ENCODE data around the gene NAMPT. TPM values are rescaled to one million over a fixed set of nuclear protein-coding genes. Genes with fewer than 3 reads are reported as not detected.

The NAMPT gene
- total and polyA plus RNA-seq, 4 donors: 37.0 to 146 (median 53.7) TPM

GRCh38 chr7:106205621-106206222 is 79.1 kb downstream of the NAMPT start:
- WGBS (ENCODE audit: insufficient coverage): no CpG with 5 or more reads among the region's 3 CpGs
- H3K4me3 ChIP-seq (ENCODE audit: low read depth, low read length): no peak overlapping the region
- H3K27me3 ChIP-seq (ENCODE audit: control insufficient read depth, insufficient read depth, low read length): no peaks in the 10 kb centered on the region
- no peaks in the 10 kb centered on the region for H3K36me3 ChIP-seq (ENCODE audit: control insufficient read depth, insufficient read depth, low read length)
- H3K9me3 ChIP-seq (ENCODE audit: control insufficient read depth, insufficient read depth, low read length): no peaks in the 10 kb centered on the region
- H3K27ac ChIP-seq (ENCODE audit: low read depth, low read length): no peak overlapping the region
- no peaks in the 10 kb centered on the region for H3K4me1 ChIP-seq (ENCODE audit: control insufficient read depth, insufficient read depth, low read length)
- no peak for DNase-seq (ENCODE audit: low read depth in 4 of 6, low spot score in 6 of 6)

- Histone ChIP-seq H3K4me3 (ENCODE audit: low read depth, low read length) (no peak overlapping the region), H3K4me1 (ENCODE audit: control insufficient read depth, insufficient read depth, low read length) (no peaks in the 10 kb centered on the region), H3K9me3 (ENCODE audit: control insufficient read depth, insufficient read depth, low read length) (no peaks in the 10 kb centered on the region), H3K36me3 (ENCODE audit: control insufficient read depth, insufficient read depth, low read length) (no peaks in the 10 kb centered on the region), H3K27ac (ENCODE audit: low read depth, low read length) (no peak overlapping the region), H3K27me3 (ENCODE audit: control insufficient read depth, insufficient read depth, low read length) (no peaks in the 10 kb centered on the region)
- DNase-seq (ENCODE audit: low read depth in 4 of 6, low spot score in 6 of 6): no peak
- WGBS (ENCODE audit: insufficient coverage): 83% methylated on average over 1 of the region's 1 CpG
Observed at GRCh38 chr7:106203473-106203872, 81.3 kb downstream of the NAMPT start.

- Histone ChIP-seq H3K36me3 (ENCODE audit: control insufficient read depth, insufficient read depth, low read length) (no peaks in the 10 kb centered on the region), H3K4me3 (ENCODE audit: low read depth, low read length) (no peak overlapping the region), H3K9me3 (ENCODE audit: control insufficient read depth, insufficient read depth, low read length) (no peaks in the 10 kb centered on the region), H3K27me3 (ENCODE audit: control insufficient read depth, insufficient read depth, low read length) (no peaks in the 10 kb centered on the region), H3K4me1 (ENCODE audit: control insufficient read depth, insufficient read depth, low read length) (no peaks in the 10 kb centered on the region), H3K27ac (ENCODE audit: low read depth, low read length) (no peak overlapping the region)
- DNase-seq (ENCODE audit: low read depth in 4 of 6, low spot score in 6 of 6): no peak
- no CpG with 5 or more reads among the region's 3 CpGs for WGBS (ENCODE audit: insufficient coverage)
Observed at GRCh38 chr7:106201164-106201563, 83.6 kb downstream of the NAMPT start.

GRCh38 chr7:106199813-106200364 is 84.9 kb downstream of the NAMPT start:
- H3K9me3 ChIP-seq (ENCODE audit: control insufficient read depth, insufficient read depth, low read length): no peaks in the 10 kb centered on the region
- H3K27ac ChIP-seq (ENCODE audit: low read depth, low read length): no peak overlapping the region
- no peak overlapping the region for H3K4me3 ChIP-seq (ENCODE audit: low read depth, low read length)
- no peak for DNase-seq (ENCODE audit: low read depth in 4 of 6, low spot score in 6 of 6)
- H3K36me3 ChIP-seq (ENCODE audit: control insufficient read depth, insufficient read depth, low read length): no peaks in the 10 kb centered on the region
- no peaks in the 10 kb centered on the region for H3K4me1 ChIP-seq (ENCODE audit: control insufficient read depth, insufficient read depth, low read length)
- no peaks in the 10 kb centered on the region for H3K27me3 ChIP-seq (ENCODE audit: control insufficient read depth, insufficient read depth, low read length)
- WGBS (ENCODE audit: insufficient coverage): 100% methylated on average over 2 of the region's 6 CpGs

GRCh38 chr7:106199024-106199423 is 85.8 kb downstream of the NAMPT start:
- no peak overlapping the region for H3K27ac ChIP-seq (ENCODE audit: low read depth, low read length)

More at GRCh38 chr7:106199024-106199423, 85.8 kb downstream of the NAMPT start:
- Histone ChIP-seq H3K36me3 (ENCODE audit: control insufficient read depth, insufficient read depth, low read length) (no peaks in the 10 kb centered on the region), H3K27me3 (ENCODE audit: control insufficient read depth, insufficient read depth, low read length) (no peaks in the 10 kb centered on the region), H3K9me3 (ENCODE audit: control insufficient read depth, insufficient read depth, low read length) (no peaks in the 10 kb centered on the region), H3K4me1 (ENCODE audit: control insufficient read depth, insufficient read depth, low read length) (no peaks in the 10 kb centered on the region), H3K4me3 (ENCODE audit: low read depth, low read length) (no peak overlapping the region)
- WGBS (ENCODE audit: insufficient coverage): no CpG with 5 or more reads among the region's 1 CpG
- no peak for DNase-seq (ENCODE audit: low read depth in 4 of 6, low spot score in 6 of 6)

Small RNAs within 50 kb of the gene (small RNA-seq; reads per million reads assigned to genes)
- gene RNU6-392P (ENCODE audit: low replicate concordance): not detected

Other genes with a start within 250 kb of the NAMPT start
- gene SYPL1, start 172.7 kb downstream of the NAMPT start, total RNA-seq: 10 to 100 TPM; 40.4 to 53.6 TPM
- 10 to 100 TPM; 44.3 to 45.7 TPM for gene SYPL1, start 172.7 kb downstream of the NAMPT start, polyA plus RNA-seq (ENCODE audit: insufficient read length in 2 of 2)

Measured in spinal cord (tissue), 10 donors.